PC-9 (cell line): ENCODE data around the gene GHR. TPM values are rescaled to one million over a fixed set of nuclear protein-coding genes. Genes with fewer than 3 reads are reported as not detected.

Experiments
- BruUV-seq: library from RNA; stranded (reverse); fragments of 400-500 nt; replicated peaks from 2 replicates; lab custom pipeline; 2021; lab: Mats Ljungman, UMichigan
- CTCF ChIA-PET: fragments of 300-600 bp; sonication (Branson Sonifier 250); formaldehyde crosslinking; loops from one replicate; lab custom pipeline; 2022; ENCODE audit warnings: antibody characterized with exemption; lab: Charles Lee
- POLR2A ChIA-PET: fragments of 300-600 bp; sonication (Branson Sonifier 250); formaldehyde crosslinking; loops from one replicate; lab custom pipeline; 2022; ENCODE audit warnings: antibody characterized with exemption; ENCODE audit not compliant: unreplicated experiment; lab: Charles Lee
- DNase-seq, 2 experiments: peaks; one replicate each; pipeline versions ENCODE4 v3.0.0 to v3.0.0-alpha.2; 2015 to 2022; ENCODE audit warnings: mixed read lengths in 1 of 2
- H2AFZ ChIP-seq: fragments of 200-600 bp; sonication (generic); 2 replicates; pipeline ENCODE4 v1.8.1; 2017; ENCODE audit warnings: antibody characterized with exemption
- H3F3A ChIP-seq: fragments of 200-600 bp; sonication (generic); 2 replicates; pipeline ENCODE4 v1.8.1; 2017; ENCODE audit warnings: antibody characterized with exemption, mild to moderate bottlenecking, low read depth; ENCODE audit not compliant: insufficient read depth
- H3K27ac ChIP-seq: fragments of 200-600 bp; sonication (generic); 2 replicates; pipeline ENCODE4 v1.6.1; 2016; ENCODE audit warnings: mixed run types
- H3K27me3 ChIP-seq: fragments of 200-600 bp; sonication (generic); 2 replicates; pipeline ENCODE4 v1.6.1; 2016; ENCODE audit warnings: low read depth, mixed run types; ENCODE audit not compliant: insufficient read depth
- H3K36me3 ChIP-seq: fragments of 200-600 bp; sonication (generic); 2 replicates; pipeline ENCODE4 v1.6.1; 2016; ENCODE audit warnings: low read depth, mixed run types
- H3K4me1 ChIP-seq: fragments of 200-600 bp; sonication (generic); replicated peaks from 2 replicates; pipeline ENCODE4 v1.6.1; 2016; ENCODE audit warnings: mixed run types; ENCODE audit not compliant: insufficient read depth
- H3K4me2 ChIP-seq: fragments of 200-600 bp; sonication (generic); 2 replicates; pipeline ENCODE4 v1.6.1; 2017; ENCODE audit warnings: mixed run types
- H3K4me3 ChIP-seq: fragments of 200-600 bp; sonication (generic); 2 replicates; pipeline ENCODE4 v1.6.1; 2016; ENCODE audit warnings: mixed run types
- H3K79me2 ChIP-seq: fragments of 200-600 bp; sonication (generic); 2 replicates; pipeline ENCODE4 v1.6.1; 2017; ENCODE audit warnings: low read depth, mixed run types
- H3K9me2 ChIP-seq: fragments of 200-600 bp; sonication (generic); 2 replicates; pipeline ENCODE4 v1.8.1; 2017; ENCODE audit warnings: mild to moderate bottlenecking; ENCODE audit not compliant: insufficient read depth
- H3K9me3 ChIP-seq: fragments of 200-600 bp; sonication (generic); 2 replicates; pipeline ENCODE4 v1.8.1; 2016; ENCODE audit warnings: low read depth; ENCODE audit not compliant: insufficient read depth
- H4K20me1 ChIP-seq: fragments of 200-600 bp; sonication (generic); 2 replicates; pipeline ENCODE4 v1.8.1; 2017; ENCODE audit not compliant: insufficient read depth
- EZH2 ChIP-seq: fragments of 200-600 bp; sonication (generic); IDR thresholded peaks from 2 replicates; pipeline ENCODE4 v1.8.0; 2017; ENCODE audit warnings: antibody characterized with exemption, low read depth
- intact Hi-C: fragments of 100-400 bp; cut with micrococcal nuclease; formaldehyde crosslinking; loops from one replicate; pipeline ENCODE4 v1.10.0; 2022; ENCODE audit not compliant: unreplicated experiment
- total RNA-seq: library from RNA; stranded (reverse); gene quantifications from 2 replicates; pipeline ENCODE4 v1.2.3, GENCODE V29; 2021
- TF ChIP-seq, protein P1 (sequence below): fragments of 200-600 bp; sonication (generic); conservative IDR thresholded peaks from 2 replicates; pipeline ENCODE4 v1.6.1; 2017; ENCODE audit warnings: mixed run types, antibody characterized with exemption, mild to moderate bottlenecking, moderate library complexity

The GHR gene
- total RNA-seq, 1 experiment from 2014 or later = not detected

DNA sequence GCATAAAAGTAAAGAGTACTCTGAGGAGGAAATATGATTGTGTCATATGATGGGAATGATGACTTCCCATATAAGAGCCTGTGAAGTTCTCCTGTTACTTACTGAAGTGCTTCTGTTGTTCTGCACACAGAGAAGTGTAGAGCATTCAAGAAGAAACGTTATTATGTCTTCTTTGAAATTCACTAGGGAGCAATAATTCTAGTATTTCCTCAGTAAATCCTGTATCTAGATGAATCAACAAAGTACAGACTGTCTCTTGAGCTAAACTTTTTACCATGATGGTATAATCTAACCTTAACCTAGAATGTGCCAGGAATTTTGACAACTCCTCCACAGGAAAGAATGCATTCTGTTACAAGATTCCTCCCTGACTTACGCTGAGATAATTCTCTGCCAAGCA is 18.9 kb upstream of the GHR start:
- no peaks in the 10 kb centered on the region for H3K36me3 ChIP-seq
- intact Hi-C loops = no loop called here
- no peak overlapping the region for H2AFZ ChIP-seq
- ChIA-PET POLR2A (no interaction called here), CTCF (no interaction called here)
- BruUV-seq = no TSS peak
- DNase-seq = no peak
- H3K9me2 ChIP-seq = no peaks in the 10 kb centered on the region; the same call in 1 of the 2 replicates
- no peaks in the 10 kb centered on the region for H3K4me1 ChIP-seq
- TF ChIP-seq, protein P1, sequence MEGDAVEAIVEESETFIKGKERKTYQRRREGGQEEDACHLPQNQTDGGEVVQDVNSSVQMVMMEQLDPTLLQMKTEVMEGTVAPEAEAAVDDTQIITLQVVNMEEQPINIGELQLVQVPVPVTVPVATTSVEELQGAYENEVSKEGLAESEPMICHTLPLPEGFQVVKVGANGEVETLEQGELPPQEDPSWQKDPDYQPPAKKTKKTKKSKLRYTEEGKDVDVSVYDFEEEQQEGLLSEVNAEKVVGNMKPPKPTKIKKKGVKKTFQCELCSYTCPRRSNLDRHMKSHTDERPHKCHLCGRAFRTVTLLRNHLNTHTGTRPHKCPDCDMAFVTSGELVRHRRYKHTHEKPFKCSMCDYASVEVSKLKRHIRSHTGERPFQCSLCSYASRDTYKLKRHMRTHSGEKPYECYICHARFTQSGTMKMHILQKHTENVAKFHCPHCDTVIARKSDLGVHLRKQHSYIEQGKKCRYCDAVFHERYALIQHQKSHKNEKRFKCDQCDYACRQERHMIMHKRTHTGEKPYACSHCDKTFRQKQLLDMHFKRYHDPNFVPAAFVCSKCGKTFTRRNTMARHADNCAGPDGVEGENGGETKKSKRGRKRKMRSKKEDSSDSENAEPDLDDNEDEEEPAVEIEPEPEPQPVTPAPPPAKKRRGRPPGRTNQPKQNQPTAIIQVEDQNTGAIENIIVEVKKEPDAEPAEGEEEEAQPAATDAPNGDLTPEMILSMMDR = no peak
- no peak for TF ChIP-seq EZH2
- H3K4me3 ChIP-seq = no peak overlapping the region
- H3K27ac ChIP-seq = no peak overlapping the region
- no peak overlapping the region for H3K4me2 ChIP-seq
- no peaks in the 10 kb centered on the region for H4K20me1 ChIP-seq
- H3F3A ChIP-seq = no peaks in the 10 kb centered on the region
- H3K9me3 ChIP-seq = no peaks in the 10 kb centered on the region
- no peaks in the 10 kb centered on the region for H3K79me2 ChIP-seq
- no peaks in the 10 kb centered on the region for H3K27me3 ChIP-seq

DNA sequence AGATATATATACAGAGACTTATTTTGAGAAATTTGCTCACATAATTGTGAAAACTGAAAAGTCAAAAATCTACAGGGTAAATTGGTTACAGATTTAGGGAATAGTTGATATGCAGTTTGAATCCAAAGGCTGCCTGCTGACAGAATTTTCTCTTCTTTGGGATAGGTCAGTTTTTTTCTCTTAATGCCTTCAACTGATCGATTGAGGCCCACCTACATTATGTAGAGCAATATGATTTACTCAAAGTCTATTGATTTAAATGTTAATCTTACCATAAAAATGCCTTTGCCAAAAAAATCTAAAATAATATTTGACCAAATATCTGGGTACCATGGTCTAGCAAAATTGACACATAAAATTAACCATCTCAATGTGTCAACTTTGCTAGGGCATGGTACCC is 3.9 kb upstream of the GHR start:
- TF ChIP-seq EZH2 = no peak
- TF ChIP-seq, protein P1 = no peak
- H3K4me2 ChIP-seq = no peak overlapping the region
- H3K4me1 ChIP-seq = no peaks in the 10 kb centered on the region
- H4K20me1 ChIP-seq = no peaks in the 10 kb centered on the region
- no peaks in the 10 kb centered on the region for H3K9me2 ChIP-seq
- no peaks in the 10 kb centered on the region for H3K9me3 ChIP-seq
- intact Hi-C loops = no loop called here
- H3F3A ChIP-seq = no peaks in the 10 kb centered on the region
- ChIA-PET POLR2A (no interaction called here), CTCF (no interaction called here)
- no peaks in the 10 kb centered on the region for H3K79me2 ChIP-seq
- no TSS peak for BruUV-seq
- H3K36me3 ChIP-seq = no peaks in the 10 kb centered on the region
- peak in 1 of 2 experiments; percentile 8 for DNase-seq
- no peaks in the 10 kb centered on the region for H3K27me3 ChIP-seq
- no peak overlapping the region for H3K27ac ChIP-seq
- no peak overlapping the region for H3K4me3 ChIP-seq
- H2AFZ ChIP-seq = no peak overlapping the region

DNA sequence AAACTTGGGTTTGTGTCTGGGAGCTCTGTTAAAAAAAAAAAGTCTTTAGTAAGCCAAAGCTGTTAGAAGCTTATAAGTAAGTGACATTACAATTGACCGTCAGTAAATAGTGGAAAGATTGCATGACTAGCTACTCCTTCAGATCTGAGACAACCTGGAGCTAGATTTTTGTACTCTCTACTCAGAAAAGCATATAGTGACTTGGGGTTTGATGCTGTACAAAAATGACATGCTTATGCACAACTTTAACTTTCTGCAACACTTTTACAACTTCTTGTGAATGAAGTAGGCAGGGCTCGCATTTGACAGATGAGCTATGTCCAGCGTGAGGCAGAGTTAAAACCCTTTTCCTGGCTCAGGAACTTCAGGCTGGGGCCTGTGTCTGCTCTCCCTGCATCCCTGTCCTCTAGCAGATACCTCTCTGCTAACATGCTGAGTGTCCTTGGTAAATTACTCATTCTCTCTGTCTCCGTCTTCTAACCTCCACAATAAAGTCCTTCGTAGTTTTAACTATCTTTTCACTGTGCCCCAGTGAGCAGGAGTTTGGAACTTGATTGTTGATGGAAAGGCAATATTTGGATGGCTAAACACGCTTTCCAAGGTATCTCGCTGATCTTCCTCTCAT is 471 bp upstream of the GHR start:
- H3F3A ChIP-seq = no peaks in the 10 kb centered on the region
- intact Hi-C loops = loop anchor here (1.0 to 5.0 kb wide), 2 partner anchors 160 to 467 kb away; no protein-coding TSS in a partner anchor
- no peak overlapping the region for H3K4me2 ChIP-seq
- 0 out of 2 replicates have a peak overlapping the region, but pooled peaks have one; percentile 70 for H2AFZ ChIP-seq
- CTCF ChIA-PET = interaction anchor here (0.5 to 1.0 kb wide), 4 partner anchors 28 to 878 kb away, joined by 3 to 4 read pairs (median 3); no protein-coding TSS in a partner anchor
- POLR2A ChIA-PET = interaction anchor here (0.7 kb wide), 1 partner anchor 1202 kb away, joined by 3 read pairs; no protein-coding TSS in a partner anchor
- H3K36me3 ChIP-seq = no peaks in the 10 kb centered on the region
- H3K27me3 ChIP-seq = no peaks in the 10 kb centered on the region
- TF ChIP-seq, protein P1 = no peak
- no peaks in the 10 kb centered on the region for H3K4me1 ChIP-seq
- DNase-seq = peak in 1 of 2 experiments; percentile 22
- H3K79me2 ChIP-seq = no peaks in the 10 kb centered on the region
- BruUV-seq = no TSS peak
- H3K9me2 ChIP-seq = no peaks in the 10 kb centered on the region
- H3K27ac ChIP-seq = no peak overlapping the region
- no peak overlapping the region for H3K4me3 ChIP-seq
- no peaks in the 10 kb centered on the region; the same call in 1 of the 2 replicates for H4K20me1 ChIP-seq
- H3K9me3 ChIP-seq = no peaks in the 10 kb centered on the region
